SK-N-SH treated with all-trans-retinoic acid at 6 μM for 48 hours (cell line): Measurements from ENCODE around the gene DHDDS.

ENCODE experiments used
- ATAC-seq: fragments of 200-7000 bp; cut with Tn5 transposase; 3 replicates; pipeline ENCODE4 v1.9.1; 2020; ENCODE audit warnings: mild to moderate bottlenecking, moderate library complexity
- ARNTL ChIP-seq: fragments of 450-650 bp; formaldehyde crosslinking; IDR thresholded peaks from 2 replicates; pipeline ENCODE4 v1.5.0; 2020; ENCODE audit warnings: low read depth, mild to moderate bottlenecking, moderate library complexity, borderline replicate concordance
- BACH2 ChIP-seq: fragments of 250-450 bp; sonication (Bioruptor Pico); IDR thresholded peaks from 2 replicates; pipeline ENCODE4 v1.9.0; 2021; ENCODE audit warnings: mild to moderate bottlenecking, borderline replicate concordance
- CSDC2 ChIP-seq: fragments of 250-450 bp; sonication (Bioruptor Pico); IDR thresholded peaks from 2 replicates; pipeline ENCODE4 v1.5.0; 2020; ENCODE audit warnings: mild to moderate bottlenecking, moderate library complexity
- CSRNP3 ChIP-seq: fragments of 250-450 bp; sonication (Bioruptor Pico); IDR thresholded peaks from 2 replicates; pipeline ENCODE4 v1.5.1; 2021; ENCODE audit warnings: mild to moderate bottlenecking, moderate library complexity
- ESRRG ChIP-seq: fragments of 250-450 bp; sonication (Bioruptor Pico); IDR thresholded peaks from 2 replicates; pipeline ENCODE4 v1.6.1; 2021; ENCODE audit warnings: mild to moderate bottlenecking
- GLIS3 ChIP-seq: fragments of 250-450 bp; sonication (Bioruptor Pico); IDR thresholded peaks from 2 replicates; pipeline ENCODE4 v1.5.0; 2020; ENCODE audit warnings: mild to moderate bottlenecking, moderate library complexity
- OSR1 ChIP-seq: fragments of 250-450 bp; sonication (Bioruptor Pico); IDR thresholded peaks from 2 replicates; pipeline ENCODE4 v1.8.0; 2022; ENCODE audit warnings: moderate library complexity, mild to moderate bottlenecking, inconsistent platforms
- PATZ1 ChIP-seq: fragments of 250-450 bp; sonication (Bioruptor Pico); IDR thresholded peaks from 2 replicates; pipeline ENCODE4 v1.8.0; 2020; ENCODE audit warnings: mild to moderate bottlenecking, moderate library complexity, borderline replicate concordance
- POU6F1 ChIP-seq: fragments of 250-450 bp; sonication (Bioruptor Pico); IDR thresholded peaks from 2 replicates; pipeline ENCODE4 v1.8.0; 2021; ENCODE audit warnings: low read depth, mild to moderate bottlenecking, moderate library complexity, borderline replicate concordance
- PPARA ChIP-seq: fragments of 250-450 bp; sonication (Bioruptor Pico); IDR thresholded peaks from 2 replicates; pipeline ENCODE4 v1.5.0; 2020; ENCODE audit warnings: mild to moderate bottlenecking, borderline replicate concordance
- RARB ChIP-seq: fragments of 250-450 bp; sonication (Bioruptor Pico); IDR thresholded peaks from 2 replicates; pipeline ENCODE4 v1.8.0; 2021; ENCODE audit warnings: mild to moderate bottlenecking, moderate library complexity
- SNAI2 ChIP-seq: fragments of 250-450 bp; sonication (Bioruptor Pico); IDR thresholded peaks from 2 replicates; pipeline ENCODE4 v1.5.0; 2020; ENCODE audit warnings: mild to moderate bottlenecking, moderate library complexity
- TCF4 ChIP-seq: fragments of 250-450 bp; sonication (Bioruptor Pico); IDR thresholded peaks from 2 replicates; pipeline ENCODE4 v1.8.0; 2021; ENCODE audit warnings: mild to moderate bottlenecking, moderate library complexity, borderline replicate concordance
- TSHZ2 ChIP-seq: fragments of 250-450 bp; sonication (Bioruptor Pico); IDR thresholded peaks from 2 replicates; pipeline ENCODE4 v1.5.0; 2020; ENCODE audit warnings: mild to moderate bottlenecking, moderate library complexity
- ZC3H10 ChIP-seq: fragments of 250-450 bp; sonication (Bioruptor Pico); IDR thresholded peaks from 2 replicates; pipeline ENCODE4 v1.5.1; 2021; ENCODE audit warnings: mild to moderate bottlenecking, moderate library complexity
- ZFP3 ChIP-seq: fragments of 250-450 bp; sonication (Bioruptor Pico); IDR thresholded peaks from 2 replicates; pipeline ENCODE4 v1.5.0; 2020; ENCODE audit warnings: mild to moderate bottlenecking, moderate library complexity
- ZFP30 ChIP-seq: fragments of 450-650 bp; formaldehyde crosslinking; IDR thresholded peaks from 2 replicates; pipeline ENCODE4 v1.5.0; 2022; ENCODE audit warnings: mild to moderate bottlenecking, moderate library complexity
- ZNF565 ChIP-seq: fragments of 450-650 bp; formaldehyde crosslinking; conservative IDR thresholded peaks from 2 replicates; pipeline ENCODE4 v1.5.0; 2020; ENCODE audit warnings: low read depth, mild to moderate bottlenecking, moderate library complexity
- ZNF70 ChIP-seq: fragments of 450-650 bp; formaldehyde crosslinking; IDR thresholded peaks from 2 replicates; pipeline ENCODE4 v1.5.0; 2020; ENCODE audit warnings: mild to moderate bottlenecking, moderate library complexity
- ZNF8 ChIP-seq: fragments of 450-650 bp; formaldehyde crosslinking; IDR thresholded peaks from 2 replicates; pipeline ENCODE4 v1.5.0; 2020; ENCODE audit warnings: mild to moderate bottlenecking, moderate library complexity

DHDDS gene

GRCh38 chr1:26450908-26451307 is 18.8 kb downstream of the DHDDS start:
- ATAC-seq: no peak
- no peak for TF ChIP-seq CSDC2 (CRISPR knock-in tag)
- TF ChIP-seq CSRNP3 (CRISPR knock-in tag): no peak
- no peak for TF ChIP-seq ZNF70
- TF ChIP-seq ZFP3: no peak
- no peak for TF ChIP-seq ZC3H10 (CRISPR knock-in tag)
- no peak for TF ChIP-seq OSR1 (CRISPR knock-in tag)
- TF ChIP-seq, all 23 proteins: peak for 0

GRCh38 chr1:26452459-26453183 is 20.5 kb downstream of the DHDDS start:
- TF ChIP-seq ZFP30 (CRISPR knock-in tag) (no peak), BACH2 (CRISPR knock-in tag) (no peak), CSRNP3 (CRISPR knock-in tag) (no peak), SNAI2 (no peak), ARNTL (CRISPR knock-in tag) (no peak), TCF4 (CRISPR knock-in tag) (no peak), ZFP3 (no peak), ZNF8 (CRISPR knock-in tag) (no peak), PPARA (CRISPR knock-in tag) (no peak), ESRRG (no peak), CSDC2 (CRISPR knock-in tag) (no peak), ZC3H10 (CRISPR knock-in tag) (no peak), POU6F1 (CRISPR knock-in tag) (no peak), TSHZ2 (no peak), OSR1 (CRISPR knock-in tag) (no peak), ZNF565 (CRISPR knock-in tag) (no peak)
- ATAC-seq: no peak

- TF ChIP-seq ZNF70: no peak
- TF ChIP-seq ZFP30 (CRISPR knock-in tag): no peak
- no peak for TF ChIP-seq GLIS3
- TF ChIP-seq CSDC2 (CRISPR knock-in tag): no peak
- no peak for ATAC-seq
Measured at GRCh38 chr1:26459148-26459547, 27.0 kb downstream of the DHDDS start.

GRCh38 chr1:26459573-26460031 is 27.5 kb downstream of the DHDDS start:
- ATAC-seq: no peak
- TF ChIP-seq RARB (CRISPR knock-in tag): no peak
- TF ChIP-seq BACH2 (CRISPR knock-in tag): no peak
- no peak for TF ChIP-seq ZFP3
- no peak for TF ChIP-seq PPARA (CRISPR knock-in tag)
- TF ChIP-seq ARNTL (CRISPR knock-in tag): no peak
- no peak for TF ChIP-seq ZNF565 (CRISPR knock-in tag)
- no peak for TF ChIP-seq ZNF8 (CRISPR knock-in tag)
- no peak for TF ChIP-seq CSDC2 (CRISPR knock-in tag)
- no peak for TF ChIP-seq PATZ1 (CRISPR knock-in tag)
